Right forelimb (tissue), 1 donor: ENCODE data around the gene UBA1.

Experiments used
- DNase-seq: peaks from one replicate; pipeline ENCODE4 v3.0.0-alpha.2; 2018

The UBA1 gene

GRCh38 chrX:47214435-47215077, 20.9 kb downstream of the UBA1 start:
- DNase-seq, result no peak

GRCh38 chrX:47215291-47215900, 21.8 kb downstream of the UBA1 start:
- DNase-seq, result no peak

- no peak for DNase-seq
These were observed 22.8 kb downstream of the UBA1 start for GRCh38 chrX:47216393-47216925.

GRCh38 chrX:47217121-47217851, 23.7 kb downstream of the UBA1 start:
- DNase-seq, result no peak

GRCh38 chrX:47217852-47218279, 24.2 kb downstream of the UBA1 start:
- DNase-seq, result peak; percentile 93

- DNase-seq, result peak; percentile 86
These were observed 24.8 kb downstream of the UBA1 start, which contains the start of gene CDK16 for GRCh38 chrX:47218280-47218919. CDK16 (plus strand) TSS chrX:47218681; CDS start chrX:47223558, 4,877 bp downstream.

- no peak for DNase-seq
These were observed 25.5 kb downstream of the UBA1 start for GRCh38 chrX:47218920-47219815.

GRCh38 chrX:47221756-47222155, 28.1 kb downstream of the UBA1 start:
- no peak for DNase-seq

GRCh38 chrX:47222751-47223350, 29.2 kb downstream of the UBA1 start:
- DNase-seq, result no peak

GRCh38 chrX:47223476-47224250, 30.0 kb downstream of the UBA1 start:
- no peak for DNase-seq

- DNase-seq, result no peak
These were observed 30.8 kb downstream of the UBA1 start for GRCh38 chrX:47224266-47224895.

- no peak for DNase-seq
These were observed 31.3 kb downstream of the UBA1 start for GRCh38 chrX:47224896-47225290.

GRCh38 chrX:47226071-47226470, 32.4 kb downstream of the UBA1 start:
- no peak for DNase-seq

GRCh38 chrX:47226531-47227333, 33.1 kb downstream of the UBA1 start:
- DNase-seq, result no peak

GRCh38 chrX:47227334-47227583, 33.6 kb downstream of the UBA1 start:
- DNase-seq, result no peak

- no peak for DNase-seq
These were observed 35.1 kb downstream of the UBA1 start for GRCh38 chrX:47228550-47229270.

GRCh38 chrX:47229427-47229826, 35.8 kb downstream of the UBA1 start:
- DNase-seq, result no peak

GRCh38 chrX:47230136-47230868, 36.7 kb downstream of the UBA1 start:
- no peak for DNase-seq
